A673 (cell line): ENCODE results near the gene MFSD11. TPM values are rescaled to one million over a fixed set of nuclear protein-coding genes. Genes with fewer than 3 reads are reported as not detected.

ENCODE experiments used
- BruUV-seq: library from RNA; stranded (reverse); fragments of 400-500 nt; replicated peaks from 2 replicates; lab custom pipeline; 2021; lab: Mats Ljungman, UMichigan
- CTCF ChIA-PET: fragments of 300-600 bp; sonication (Branson Sonifier 250); formaldehyde crosslinking; loops from one replicate; lab custom pipeline; 2022; ENCODE audit warnings: antibody characterized with exemption; lab: Charles Lee
- POLR2A ChIA-PET: fragments of 300-600 bp; sonication (Branson Sonifier 250); formaldehyde crosslinking; loops from one replicate; lab custom pipeline; 2022; ENCODE audit warnings: antibody characterized with exemption; ENCODE audit not compliant: low non-redundant PET; lab: Charles Lee
- DNase-seq: peaks from one replicate; pipeline ENCODE4 v3.0.0-alpha.2; 2015; ENCODE audit warnings: low spot score
- H3K27ac ChIP-seq: fragments of 200-600 bp; sonication (generic); 2 replicates; pipeline ENCODE4 v1.5.1; 2016; ENCODE audit warnings: mixed run types, low read depth, mild to moderate bottlenecking, mixed read lengths, antibody characterized with exemption, low read length; ENCODE audit not compliant: poor library complexity, severe bottlenecking
- H3K27me3 ChIP-seq: fragments of 200-600 bp; sonication (generic); replicated peaks from 2 replicates; pipeline ENCODE4 v1.6.1; 2017; ENCODE audit warnings: mixed run types, low read depth, mild to moderate bottlenecking, mixed read lengths, antibody characterized with exemption, low read length; ENCODE audit not compliant: insufficient read depth, poor library complexity
- H3K36me3 ChIP-seq: fragments of 200-600 bp; sonication (generic); 2 replicates; pipeline ENCODE4 v1.6.1; 2016; ENCODE audit warnings: mixed run types, mild to moderate bottlenecking, mixed read lengths, antibody characterized with exemption, low read length; ENCODE audit not compliant: insufficient read depth, poor library complexity, severe bottlenecking
- H3K4me1 ChIP-seq: fragments of 200-600 bp; sonication (generic); 2 replicates; pipeline ENCODE4 v1.6.1; 2017; ENCODE audit warnings: mixed run types, mild to moderate bottlenecking, mixed read lengths, antibody characterized with exemption, low read length; ENCODE audit not compliant: insufficient read depth, poor library complexity, severe bottlenecking
- H3K4me3 ChIP-seq: fragments of 200-600 bp; sonication (generic); 2 replicates; pipeline ENCODE4 v1.5.1; 2016; ENCODE audit warnings: low read depth, mixed run types, mild to moderate bottlenecking, mixed read lengths, low read length; ENCODE audit not compliant: poor library complexity, severe bottlenecking
- H3K9me3 ChIP-seq: fragments of 200-600 bp; sonication (generic); 2 replicates; pipeline ENCODE4 v1.6.1; 2016; ENCODE audit warnings: mixed run types, low read depth, mild to moderate bottlenecking, mixed read lengths, antibody characterized with exemption, low read length; ENCODE audit not compliant: poor library complexity, severe bottlenecking
- CTCF ChIP-seq: fragments of 300-800, 200-600 bp; sonication (generic); conservative IDR thresholded peaks from 2 replicates; pipeline ENCODE4 v1.5.1; 2017; ENCODE audit warnings: low read depth, mild to moderate bottlenecking, antibody characterized with exemption, low read length, moderate library complexity, mixed read lengths
- EZH2 ChIP-seq: fragments of 200-600 bp; sonication (generic); IDR thresholded peaks from 2 replicates; pipeline ENCODE4 v1.6.1; 2017; ENCODE audit warnings: borderline replicate concordance, low read depth, mild to moderate bottlenecking, mixed read lengths, antibody characterized with exemption, low read length; ENCODE audit not compliant: poor library complexity, severe bottlenecking
- intact Hi-C: fragments of 100-400 bp; cut with micrococcal nuclease; formaldehyde crosslinking; loops from one replicate; pipeline ENCODE4 v1.10.0; 2022; ENCODE audit not compliant: unreplicated experiment
- total RNA-seq: library from RNA; stranded (reverse); gene quantifications from 2 replicates; pipeline ENCODE4 v1.2.3, GENCODE V29; 2021

The MFSD11 gene
- total RNA-seq, 1 experiment from 2014 or later, result 38.8 TPM

- Histone ChIP-seq H3K27me3 (no peaks in the 10 kb centered on the region), H3K36me3 (peaks cover 65% of the 10 kb centered on the region), H3K4me3 (peak overlapping the region; percentile 77), H3K4me1 (peaks cover 12% of the 10 kb centered on the region), H3K27ac (peak overlapping the region; percentile 98), H3K9me3 (no peaks in the 10 kb centered on the region)
- CTCF ChIA-PET, result no interaction called here
- no TSS peak for BruUV-seq
- TF ChIP-seq EZH2 (no peak), CTCF (no peak)
- POLR2A ChIA-PET, result no interaction called here
- intact Hi-C loops, result no loop called here
- DNase-seq, result no peak
Observed at GRCh38 chr17:76733618-76733957, 4.3 kb upstream of the MFSD11 start.

GRCh38 chr17:76734080-76734840 is 3.7 kb upstream of the MFSD11 start:
- intact Hi-C loops, result no loop called here
- peak; percentile 39 for DNase-seq
- CTCF ChIA-PET, result no interaction called here
- H3K4me3 ChIP-seq, result peak overlapping the region; percentile 77
- peak overlapping the region; percentile 98 for H3K27ac ChIP-seq
- peaks cover 65% of the 10 kb centered on the region for H3K36me3 ChIP-seq
- H3K4me1 ChIP-seq, result peaks cover 12% of the 10 kb centered on the region
- H3K9me3 ChIP-seq, result no peaks in the 10 kb centered on the region
- TF ChIP-seq EZH2 (no peak), CTCF (no peak)
- POLR2A ChIA-PET, result no interaction called here
- no peaks in the 10 kb centered on the region for H3K27me3 ChIP-seq
- no TSS peak for BruUV-seq

GRCh38 chr17:76735006-76735405 is 2.9 kb upstream of the MFSD11 start:
- CTCF ChIA-PET, result no interaction called here
- H3K4me1 ChIP-seq, result peaks cover 13% of the 10 kb centered on the region
- peak overlapping the region; percentile 77 for H3K4me3 ChIP-seq
- TF ChIP-seq EZH2 (no peak), CTCF (no peak)
- no peaks in the 10 kb centered on the region for H3K27me3 ChIP-seq
- intact Hi-C loops, result no loop called here
- no peak for DNase-seq
- POLR2A ChIA-PET, result no interaction called here
- peak overlapping the region; percentile 98 for H3K27ac ChIP-seq
- no peaks in the 10 kb centered on the region for H3K9me3 ChIP-seq
- H3K36me3 ChIP-seq, result peaks cover 59% of the 10 kb centered on the region
- no TSS peak for BruUV-seq
